ENCODE results near the gene EXOC6B. TPM values are rescaled to one million over a fixed set of nuclear protein-coding genes. Genes with fewer than 3 reads are reported as not detected.

Gene EXOC6B
- total and polyA plus RNA-seq, 2 of the 8 experiments (the other 6 are each of a cell fraction or from before 2014, with no cell fraction given): 13.5 to 33.0 TPM

DNA sequence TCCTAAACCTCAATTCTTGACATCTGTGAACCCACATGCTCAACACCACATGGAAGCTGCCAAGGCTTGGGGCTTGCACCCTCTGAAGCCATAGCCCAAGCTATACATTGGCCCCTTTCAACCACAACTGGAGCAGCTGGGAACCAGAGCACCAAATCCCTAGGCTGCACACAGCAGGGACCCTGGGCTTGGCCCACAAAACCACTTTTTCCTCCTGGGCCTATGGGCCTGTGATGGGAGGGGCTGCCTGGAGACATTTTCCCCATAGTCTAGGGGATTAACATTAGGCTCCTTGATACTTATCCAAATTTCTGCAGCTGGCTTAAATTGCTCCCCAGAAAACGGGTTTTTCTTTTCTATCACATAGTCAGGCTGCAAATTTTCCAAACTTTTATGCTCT is 40.3 kb downstream of the EXOC6B start (continued):
- TF ChIP-seq EP300 (IDR thresholded peaks at IDR 0.05; ENCODE audit: borderline replicate concordance in 1 of 2, low read depth in 2 of 2, low read length in 2 of 2) (no peak), KDM5A (IDR thresholded peaks at IDR 0.05; ENCODE audit: low read length) (no peak), GTF2F1 (IDR thresholded peaks at IDR 0.05; ENCODE audit: borderline replicate concordance, low read depth, low read length) (no peak), TBP (IDR thresholded peaks at IDR 0.05; ENCODE audit: low read depth, low read length) (no peak), SP4 (IDR thresholded peaks at IDR 0.05; ENCODE audit: low read length) (no peak)
